ENCODE results near the gene LPAR2.
A peak's percentile ranks its signal among the peaks of the same experiment; 100 is the strongest.
"Not testable (repeated sequence)": the region's sequence is repeated elsewhere in the genome, so short reads cannot be mapped to it uniquely, and the experiment has no call there.

Gene LPAR2

GRCh38 chr19:19631346-19631745 lies 3.3 kb upstream of the LPAR2 start:
- no peak for DNase-seq (ENCODE audit: low read depth)

- DNase-seq (ENCODE audit: low read depth): no peak
Measured at GRCh38 chr19:19630426-19630825, 2.4 kb upstream of the LPAR2 start.

GRCh38 chr19:19630062-19630414 lies 2.0 kb upstream of the LPAR2 start:
- no peak for DNase-seq (ENCODE audit: low read depth)

GRCh38 chr19:19628501-19629134 lies 598 bp upstream of the LPAR2 start:
- no peak for DNase-seq (ENCODE audit: low read depth)

- no peak for DNase-seq (ENCODE audit: low read depth)
Measured at GRCh38 chr19:19626516-19627472, 1.2 kb downstream of the LPAR2 start.

- no peak for DNase-seq (ENCODE audit: low read depth)
Measured at GRCh38 chr19:19624032-19624570, 3.9 kb downstream of the LPAR2 start.

GRCh38 chr19:19623383-19623782 lies 4.6 kb downstream of the LPAR2 start:
- DNase-seq (ENCODE audit: low read depth): no peak

- no peak for DNase-seq (ENCODE audit: low read depth)
Measured at GRCh38 chr19:19619849-19620210, 8.2 kb downstream of the LPAR2 start.

- no peak for DNase-seq (ENCODE audit: low read depth)
Measured at GRCh38 chr19:19619181-19619848, 8.7 kb downstream of the LPAR2 start.

GRCh38 chr19:19618219-19619051 lies 9.6 kb downstream of the LPAR2 start, which contains the start of gene PBX4:
TSS of gene PBX4 (minus strand) at chr19:19618687. CDS start at chr19:19618629, 58 bp downstream.
- DNase-seq (ENCODE audit: low read depth): peak; percentile 53

GRCh38 chr19:19615086-19615485 lies 12.9 kb downstream of the LPAR2 start:
- peak; percentile 27 for DNase-seq (ENCODE audit: low read depth)

GRCh38 chr19:19613506-19613905 lies 14.5 kb downstream of the LPAR2 start:
- DNase-seq (ENCODE audit: low read depth): peak; percentile 47

GRCh38 chr19:19610376-19611202 lies 17.4 kb downstream of the LPAR2 start:
- no peak for DNase-seq (ENCODE audit: low read depth)

GRCh38 chr19:19606686-19607085 lies 21.3 kb downstream of the LPAR2 start:
- not testable (repeated sequence) for DNase-seq (ENCODE audit: low read depth)

- DNase-seq (ENCODE audit: low read depth): no peak
Measured at GRCh38 chr19:19606021-19606420, 22.0 kb downstream of the LPAR2 start.

- no peak for DNase-seq (ENCODE audit: low read depth)
Measured at GRCh38 chr19:19602713-19603324, 25.2 kb downstream of the LPAR2 start.

- no peak for DNase-seq (ENCODE audit: low read depth)
Measured at GRCh38 chr19:19602136-19602712, 25.8 kb downstream of the LPAR2 start.

GRCh38 chr19:19600793-19601330 lies 27.2 kb downstream of the LPAR2 start:
- no peak for DNase-seq (ENCODE audit: low read depth)

- not testable (repeated sequence) for DNase-seq (ENCODE audit: low read depth)
Measured at GRCh38 chr19:19598728-19599451, 29.1 kb downstream of the LPAR2 start.
